OCI-LY1 (cell line): ENCODE results near the gene SMAD7.

ENCODE experiments used
- H2AFZ ChIP-seq: fragments of 200-600 bp; sonication (generic), shearing (Covaris generic); 2 replicates; pipeline ENCODE4 v1.6.0; 2014; ENCODE audit warnings: antibody characterized with exemption, mild to moderate bottlenecking, low read length
- H3F3A ChIP-seq: fragments of 200-600 bp; sonication (generic), shearing (Covaris generic); 2 replicates; pipeline ENCODE4 v1.6.0; 2014; ENCODE audit warnings: mild to moderate bottlenecking, antibody characterized with exemption, low read length, moderate library complexity; ENCODE audit not compliant: insufficient read depth
- H3K27ac ChIP-seq: fragments of 200-600 bp; sonication (generic); 2 replicates; pipeline ENCODE4 v1.5.1; 2014; ENCODE audit warnings: low read length, mixed run types, mild to moderate bottlenecking, low read depth; ENCODE audit not compliant: poor library complexity, severe bottlenecking
- H3K27me3 ChIP-seq: fragments of 200-600 bp; sonication (generic); 2 replicates; pipeline ENCODE4 v1.6.0; 2014; ENCODE audit warnings: antibody characterized with exemption, mild to moderate bottlenecking, low read length, moderate library complexity; ENCODE audit not compliant: insufficient read depth
- H3K36me3 ChIP-seq: fragments of 200-600 bp; sonication (generic); 2 replicates; pipeline ENCODE4 v1.6.1; 2014; ENCODE audit warnings: mild to moderate bottlenecking, antibody characterized with exemption, low read length, moderate library complexity, mixed read lengths; ENCODE audit not compliant: insufficient read depth
- H3K4me1 ChIP-seq: fragments of 200-600 bp; sonication (generic); 2 replicates; pipeline ENCODE4 v1.5.1; 2014; ENCODE audit warnings: mild to moderate bottlenecking, low read length, moderate library complexity; ENCODE audit not compliant: insufficient read depth, severe bottlenecking
- H3K4me2 ChIP-seq: fragments of 200-600 bp; sonication (generic), shearing (Covaris generic); 2 replicates; pipeline ENCODE4 v1.6.1; 2014; ENCODE audit warnings: low read length
- H3K4me3 ChIP-seq: fragments of 200-600 bp; sonication (generic); 2 replicates; pipeline ENCODE4 v1.5.1; 2014; ENCODE audit warnings: low read length, low read depth, mild to moderate bottlenecking, mixed read lengths; ENCODE audit not compliant: poor library complexity, severe bottlenecking
- H3K79me2 ChIP-seq: fragments of 200-600 bp; shearing (Covaris generic); 2 replicates; pipeline ENCODE4 v1.6.1; 2016; ENCODE audit warnings: mixed run types, low read length, mixed read lengths; ENCODE audit not compliant: insufficient read depth
- H3K9ac ChIP-seq: fragments of 200-600 bp; sonication (generic), shearing (Covaris generic); 2 replicates; pipeline ENCODE4 v1.6.1; 2014; ENCODE audit warnings: mild to moderate bottlenecking, low read length, mixed read lengths
- H3K9me2 ChIP-seq: fragments of 200-600 bp; sonication (generic), shearing (Covaris generic); 2 replicates; pipeline ENCODE4 v1.6.1; 2014; ENCODE audit warnings: low read depth, mild to moderate bottlenecking, low read length, mixed read lengths
- H3K9me3 ChIP-seq: fragments of 200-600 bp; shearing (Covaris generic); 2 replicates; pipeline ENCODE4 v1.6.1; 2014; ENCODE audit warnings: low read length, mixed read lengths
- H4K20me1 ChIP-seq: fragments of 200-600 bp; sonication (generic), shearing (Covaris generic); 2 replicates; pipeline ENCODE4 v1.6.0; 2016; ENCODE audit warnings: mild to moderate bottlenecking, low read length; ENCODE audit not compliant: insufficient read depth
- EZH2 ChIP-seq: fragments of 200-600 bp; sonication (generic), shearing (Covaris generic); IDR thresholded peaks from 2 replicates; pipeline ENCODE4 v1.8.0; 2017; ENCODE audit warnings: borderline replicate concordance, mixed run types, mild to moderate bottlenecking, antibody characterized with exemption, low read length, moderate library complexity, mixed read lengths
- TF ChIP-seq, protein P1 (sequence below): fragments of 200-600 bp; sonication (generic), shearing (Covaris generic); IDR thresholded peaks from 2 replicates; pipeline ENCODE4 v1.5.1; 2017; ENCODE audit warnings: mild to moderate bottlenecking, antibody characterized with exemption, low read length, moderate library complexity, mixed read lengths

SMAD7 gene

DNA sequence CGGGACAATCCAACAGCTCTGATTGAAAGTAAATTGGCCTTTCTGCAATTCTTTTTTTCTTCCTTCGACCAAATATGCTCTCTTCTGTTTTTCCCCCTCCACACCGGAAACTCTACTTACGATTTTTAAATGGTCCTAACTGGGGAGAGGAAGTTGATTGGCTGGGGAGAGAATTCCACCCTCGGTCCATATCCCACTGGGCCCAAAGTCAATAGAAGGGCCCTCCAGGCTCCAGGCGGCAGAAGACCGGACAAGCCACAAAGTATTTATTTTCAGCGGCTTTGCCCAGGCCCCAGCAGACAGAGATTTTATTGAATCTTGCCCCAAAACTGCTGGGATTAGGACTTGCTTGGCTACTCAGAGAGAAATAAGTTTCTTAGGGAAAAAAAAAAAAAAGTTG lies 37.1 kb upstream of the SMAD7 start:
- TF ChIP-seq, protein P1, sequence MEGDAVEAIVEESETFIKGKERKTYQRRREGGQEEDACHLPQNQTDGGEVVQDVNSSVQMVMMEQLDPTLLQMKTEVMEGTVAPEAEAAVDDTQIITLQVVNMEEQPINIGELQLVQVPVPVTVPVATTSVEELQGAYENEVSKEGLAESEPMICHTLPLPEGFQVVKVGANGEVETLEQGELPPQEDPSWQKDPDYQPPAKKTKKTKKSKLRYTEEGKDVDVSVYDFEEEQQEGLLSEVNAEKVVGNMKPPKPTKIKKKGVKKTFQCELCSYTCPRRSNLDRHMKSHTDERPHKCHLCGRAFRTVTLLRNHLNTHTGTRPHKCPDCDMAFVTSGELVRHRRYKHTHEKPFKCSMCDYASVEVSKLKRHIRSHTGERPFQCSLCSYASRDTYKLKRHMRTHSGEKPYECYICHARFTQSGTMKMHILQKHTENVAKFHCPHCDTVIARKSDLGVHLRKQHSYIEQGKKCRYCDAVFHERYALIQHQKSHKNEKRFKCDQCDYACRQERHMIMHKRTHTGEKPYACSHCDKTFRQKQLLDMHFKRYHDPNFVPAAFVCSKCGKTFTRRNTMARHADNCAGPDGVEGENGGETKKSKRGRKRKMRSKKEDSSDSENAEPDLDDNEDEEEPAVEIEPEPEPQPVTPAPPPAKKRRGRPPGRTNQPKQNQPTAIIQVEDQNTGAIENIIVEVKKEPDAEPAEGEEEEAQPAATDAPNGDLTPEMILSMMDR, result no peak
- no peak for TF ChIP-seq EZH2
- Histone ChIP-seq H3F3A (no peaks in the 10 kb centered on the region), H3K9ac (no peak overlapping the region), H3K79me2 (no peaks in the 10 kb centered on the region), H3K27ac (no peak overlapping the region), H3K9me2 (no peaks in the 10 kb centered on the region), H3K27me3 (no peaks in the 10 kb centered on the region; the same call in 1 of the 2 replicates), H3K4me2 (no peak overlapping the region), H3K36me3 (no peaks in the 10 kb centered on the region), H4K20me1 (no peaks in the 10 kb centered on the region), H3K4me3 (no peak overlapping the region), H3K9me3 (no peaks in the 10 kb centered on the region), H3K4me1 (peaks cover 4% of the 10 kb centered on the region), H2AFZ (no peak overlapping the region)

DNA sequence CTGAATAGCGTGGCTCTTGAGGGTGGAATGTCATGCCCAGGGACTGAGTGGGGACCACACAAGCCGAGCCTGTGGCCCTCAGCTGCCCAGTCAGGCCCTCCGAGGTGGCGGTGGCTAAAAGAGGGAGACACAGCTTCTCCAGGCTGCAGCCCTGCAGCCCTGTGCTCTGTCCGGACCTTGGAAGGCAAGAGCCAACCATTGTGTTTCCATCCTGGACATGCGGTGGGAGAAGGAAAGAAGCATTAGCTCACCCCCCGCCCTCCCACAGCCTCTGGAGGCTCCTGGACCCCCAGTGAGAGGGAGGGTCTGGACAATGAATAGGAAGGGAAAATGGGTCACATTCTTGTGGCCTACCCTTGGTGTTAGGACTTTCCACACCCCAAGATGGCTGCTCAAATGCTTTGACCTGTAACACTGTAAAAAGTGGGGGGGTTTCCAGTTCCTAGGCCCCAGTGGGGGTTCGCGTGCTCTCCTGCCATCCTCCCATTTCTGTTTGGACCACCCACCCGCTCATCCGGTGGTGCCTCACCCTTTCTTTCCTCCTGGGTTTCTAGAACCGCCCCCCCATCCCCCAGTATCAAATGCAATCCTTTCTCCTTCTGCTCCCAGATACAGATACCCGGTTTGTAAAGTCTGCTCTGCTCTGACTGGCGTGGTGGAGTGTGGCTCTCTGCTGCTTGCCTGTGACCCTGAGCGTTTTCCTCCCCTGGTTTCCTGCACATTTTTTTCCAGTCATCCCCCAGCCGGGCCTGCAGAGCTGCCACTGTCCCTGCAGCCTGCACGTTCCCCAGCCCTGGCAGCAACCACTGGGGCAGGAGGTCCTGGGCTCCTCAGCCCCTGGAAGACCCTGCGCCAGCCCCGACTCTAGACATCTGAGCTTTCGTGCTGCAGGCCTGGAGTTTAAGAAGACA lies 36.3 kb upstream of the SMAD7 start:
- Histone ChIP-seq H3K4me3 (no peak overlapping the region), H3K4me1 (no peaks in the 10 kb centered on the region), H3K79me2 (no peaks in the 10 kb centered on the region), H3K9ac (no peak overlapping the region), H3K9me3 (no peaks in the 10 kb centered on the region), H3K4me2 (no peak overlapping the region), H3K27me3 (no peaks in the 10 kb centered on the region; the same call in 1 of the 2 replicates), H2AFZ (no peak overlapping the region), H3K27ac (no peak overlapping the region), H3F3A (no peaks in the 10 kb centered on the region), H4K20me1 (no peaks in the 10 kb centered on the region), H3K9me2 (no peaks in the 10 kb centered on the region), H3K36me3 (no peaks in the 10 kb centered on the region)
- no peak for TF ChIP-seq EZH2
- TF ChIP-seq, protein P1, result no peak

DNA sequence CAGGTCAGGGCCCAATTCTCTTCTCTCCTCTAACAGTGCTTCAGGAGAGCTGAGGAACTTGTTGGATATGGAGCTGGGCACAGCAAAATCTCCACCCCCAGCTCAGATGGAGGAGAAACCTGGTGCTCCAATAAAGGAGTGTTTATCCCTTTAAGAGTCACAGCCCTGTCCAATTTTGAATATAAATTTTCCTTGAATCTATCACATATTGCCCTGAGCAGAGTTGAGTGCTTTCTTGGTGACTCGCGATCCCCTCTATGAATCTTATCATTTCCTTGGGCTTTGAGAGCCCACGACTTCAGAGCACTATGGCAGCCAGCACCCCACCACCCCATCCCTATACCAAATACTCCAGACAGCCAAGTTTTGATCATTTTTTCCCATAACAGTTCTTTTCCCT lies 34.4 kb upstream of the SMAD7 start:
- H3K27ac ChIP-seq, result no peak overlapping the region
- H3K9me2 ChIP-seq, result no peaks in the 10 kb centered on the region
- no peaks in the 10 kb centered on the region; the same call in 1 of the 2 replicates for H3K27me3 ChIP-seq
- TF ChIP-seq EZH2, result no peak
- TF ChIP-seq, protein P1, result no peak
- no peaks in the 10 kb centered on the region for H4K20me1 ChIP-seq
- no peaks in the 10 kb centered on the region for H3K4me1 ChIP-seq
- no peak overlapping the region for H3K9ac ChIP-seq
- no peak overlapping the region for H2AFZ ChIP-seq
- H3K4me2 ChIP-seq, result no peak overlapping the region
- H3K36me3 ChIP-seq, result no peaks in the 10 kb centered on the region
- H3K9me3 ChIP-seq, result no peaks in the 10 kb centered on the region
- no peaks in the 10 kb centered on the region for H3F3A ChIP-seq
- no peaks in the 10 kb centered on the region for H3K79me2 ChIP-seq
- H3K4me3 ChIP-seq, result no peak overlapping the region
